ENCODE measurements around the gene HSD11B2.

Gene HSD11B2

DNA sequence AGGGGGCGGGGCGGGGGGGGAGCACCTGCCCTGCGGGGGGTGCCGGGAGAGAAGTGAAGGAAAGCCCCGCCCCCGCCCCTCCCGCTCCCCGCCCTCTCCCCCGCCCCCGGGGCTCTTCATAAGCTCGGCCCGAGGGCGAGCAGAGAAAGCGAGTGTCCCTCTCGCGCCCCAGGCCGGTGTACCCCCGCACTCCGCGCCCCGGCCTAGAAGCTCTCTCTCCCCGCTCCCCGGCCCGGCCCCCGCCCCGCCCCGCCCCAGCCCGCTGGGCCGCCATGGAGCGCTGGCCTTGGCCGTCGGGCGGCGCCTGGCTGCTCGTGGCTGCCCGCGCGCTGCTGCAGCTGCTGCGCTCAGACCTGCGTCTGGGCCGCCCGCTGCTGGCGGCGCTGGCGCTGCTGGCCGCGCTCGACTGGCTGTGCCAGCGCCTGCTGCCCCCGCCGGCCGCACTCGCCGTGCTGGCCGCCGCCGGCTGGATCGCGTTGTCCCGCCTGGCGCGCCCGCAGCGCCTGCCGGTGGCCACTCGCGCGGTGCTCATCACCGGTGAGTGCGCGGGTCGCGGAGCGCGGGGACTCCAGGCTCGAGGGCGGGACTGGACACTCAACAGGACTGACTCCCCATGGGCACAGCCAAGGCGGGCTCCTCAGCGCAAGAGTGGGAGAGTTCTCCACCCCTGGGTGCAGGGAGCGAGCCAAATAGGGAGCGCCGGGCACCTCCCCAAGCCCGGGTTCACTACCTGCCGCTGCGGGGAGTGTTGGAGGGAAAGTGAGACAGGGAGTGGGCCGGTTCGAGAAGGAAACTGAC lies at the start of gene HSD11B2:
HSD11B2 (plus strand) TSS at position 145 of the 798 bp plus-strand sequence; CDS start at position 273, 128 bp downstream.
- peak; percentile 42 for DNase-seq (ENCODE audit: low read depth)
- TF ChIP-seq, protein P1, sequence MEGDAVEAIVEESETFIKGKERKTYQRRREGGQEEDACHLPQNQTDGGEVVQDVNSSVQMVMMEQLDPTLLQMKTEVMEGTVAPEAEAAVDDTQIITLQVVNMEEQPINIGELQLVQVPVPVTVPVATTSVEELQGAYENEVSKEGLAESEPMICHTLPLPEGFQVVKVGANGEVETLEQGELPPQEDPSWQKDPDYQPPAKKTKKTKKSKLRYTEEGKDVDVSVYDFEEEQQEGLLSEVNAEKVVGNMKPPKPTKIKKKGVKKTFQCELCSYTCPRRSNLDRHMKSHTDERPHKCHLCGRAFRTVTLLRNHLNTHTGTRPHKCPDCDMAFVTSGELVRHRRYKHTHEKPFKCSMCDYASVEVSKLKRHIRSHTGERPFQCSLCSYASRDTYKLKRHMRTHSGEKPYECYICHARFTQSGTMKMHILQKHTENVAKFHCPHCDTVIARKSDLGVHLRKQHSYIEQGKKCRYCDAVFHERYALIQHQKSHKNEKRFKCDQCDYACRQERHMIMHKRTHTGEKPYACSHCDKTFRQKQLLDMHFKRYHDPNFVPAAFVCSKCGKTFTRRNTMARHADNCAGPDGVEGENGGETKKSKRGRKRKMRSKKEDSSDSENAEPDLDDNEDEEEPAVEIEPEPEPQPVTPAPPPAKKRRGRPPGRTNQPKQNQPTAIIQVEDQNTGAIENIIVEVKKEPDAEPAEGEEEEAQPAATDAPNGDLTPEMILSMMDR (IDR thresholded peaks at IDR 0.05; ENCODE audit: low read length, missing control alignments), result no peak
- H3K4me3 ChIP-seq (replicated peaks; ENCODE audit: low read depth, low read length), result peak within 1 kb of the TSS; percentile 17

DNA sequence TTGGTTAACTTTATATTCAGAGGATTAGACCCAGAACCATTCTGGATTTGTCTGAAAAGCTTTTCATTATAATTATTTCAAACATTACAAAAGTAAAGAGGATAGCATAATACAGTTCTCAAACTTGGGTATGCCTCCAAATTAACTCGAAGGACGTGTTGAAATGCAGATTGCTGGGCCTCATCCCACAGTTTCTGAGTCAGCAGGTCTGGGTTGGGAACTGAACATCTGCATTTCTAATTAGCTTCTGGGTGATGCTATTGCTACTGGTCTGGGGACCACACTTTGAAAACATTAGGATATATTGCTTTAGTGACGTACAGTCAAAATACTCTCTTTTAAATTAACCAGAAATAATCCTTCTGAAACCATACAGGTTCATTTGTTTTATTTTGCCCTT lies 47.6 kb upstream of the HSD11B2 start:
- TF ChIP-seq, protein P1 (IDR thresholded peaks at IDR 0.05; ENCODE audit: low read length, missing control alignments), result no peak
- no peak overlapping the region for H3K4me3 ChIP-seq (replicated peaks; ENCODE audit: low read depth, low read length)
- DNase-seq (ENCODE audit: low read depth), result no peak

DNA sequence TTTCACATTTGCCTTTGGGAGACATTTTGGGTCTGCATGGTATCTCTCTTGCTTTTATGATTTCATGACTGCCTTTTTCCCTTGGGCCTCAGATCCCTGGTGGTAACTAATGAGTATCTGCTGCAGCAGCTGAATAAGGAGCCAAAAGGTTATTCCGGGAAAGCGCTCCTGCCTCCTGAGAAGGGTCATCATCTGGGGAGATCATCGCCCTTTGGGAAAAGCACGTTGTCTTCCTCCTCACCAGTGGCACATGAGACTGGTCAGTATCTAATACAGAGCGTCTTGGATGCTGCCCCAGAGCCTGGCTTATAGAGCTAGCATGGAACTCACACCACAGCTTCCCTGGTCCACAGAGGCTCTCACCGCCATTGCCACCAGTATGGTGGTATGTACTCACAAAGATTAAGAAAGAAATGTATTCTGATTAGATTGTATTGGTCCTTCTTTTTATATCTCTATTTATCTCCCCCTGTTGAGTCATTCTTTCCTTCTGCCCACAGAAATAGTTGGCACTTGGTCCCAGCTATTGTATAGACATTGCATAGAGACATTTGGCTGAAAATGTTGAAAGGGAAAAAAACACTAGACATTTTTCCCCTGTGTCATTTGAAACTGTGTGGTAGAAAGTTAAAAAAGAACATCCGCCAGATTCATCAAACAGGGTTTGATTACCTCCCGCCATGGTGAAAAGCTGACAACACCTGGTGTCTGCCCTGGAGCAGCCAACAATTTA lies 46.0 kb upstream of the HSD11B2 start:
- peak; percentile 66 for DNase-seq (ENCODE audit: low read depth)
- no peak overlapping the region for H3K4me3 ChIP-seq (replicated peaks; ENCODE audit: low read depth, low read length)
- TF ChIP-seq, protein P1 (IDR thresholded peaks at IDR 0.05; ENCODE audit: low read length, missing control alignments), result no peak

DNA sequence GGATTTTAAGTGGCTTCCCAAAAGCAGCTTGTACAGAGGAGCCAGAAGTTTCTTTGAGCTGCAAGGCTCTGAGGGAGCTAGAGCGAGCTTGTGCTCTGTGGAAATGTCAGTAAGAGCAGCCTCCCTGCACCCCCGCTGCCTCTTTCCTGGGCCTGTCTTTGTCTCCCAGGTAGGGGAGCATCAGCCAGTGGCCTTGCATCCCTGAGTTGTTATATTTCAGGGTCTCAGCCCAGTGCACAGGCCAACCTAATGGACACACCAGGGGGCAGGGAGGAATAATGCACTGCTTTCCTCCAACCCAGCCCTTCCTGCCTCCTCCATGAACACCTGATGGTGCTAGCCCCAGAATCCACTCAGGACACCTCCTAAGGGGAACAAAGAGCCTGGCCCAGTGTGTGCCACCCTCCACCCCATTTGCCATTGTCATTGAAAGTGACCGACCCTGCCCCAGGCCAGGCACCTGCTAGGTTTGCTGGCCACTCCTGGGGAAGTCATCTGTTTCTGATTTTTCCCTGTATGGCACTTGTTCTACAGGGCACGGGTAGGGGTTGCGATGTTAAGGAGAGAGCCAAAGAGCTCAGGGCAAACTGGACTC lies 44.0 kb upstream of the HSD11B2 start:
- TF ChIP-seq, protein P1 (IDR thresholded peaks at IDR 0.05; ENCODE audit: low read length, missing control alignments), result no peak
- no peak for DNase-seq (ENCODE audit: low read depth)
- H3K4me3 ChIP-seq (replicated peaks; ENCODE audit: low read depth, low read length), result no peak overlapping the region

DNA sequence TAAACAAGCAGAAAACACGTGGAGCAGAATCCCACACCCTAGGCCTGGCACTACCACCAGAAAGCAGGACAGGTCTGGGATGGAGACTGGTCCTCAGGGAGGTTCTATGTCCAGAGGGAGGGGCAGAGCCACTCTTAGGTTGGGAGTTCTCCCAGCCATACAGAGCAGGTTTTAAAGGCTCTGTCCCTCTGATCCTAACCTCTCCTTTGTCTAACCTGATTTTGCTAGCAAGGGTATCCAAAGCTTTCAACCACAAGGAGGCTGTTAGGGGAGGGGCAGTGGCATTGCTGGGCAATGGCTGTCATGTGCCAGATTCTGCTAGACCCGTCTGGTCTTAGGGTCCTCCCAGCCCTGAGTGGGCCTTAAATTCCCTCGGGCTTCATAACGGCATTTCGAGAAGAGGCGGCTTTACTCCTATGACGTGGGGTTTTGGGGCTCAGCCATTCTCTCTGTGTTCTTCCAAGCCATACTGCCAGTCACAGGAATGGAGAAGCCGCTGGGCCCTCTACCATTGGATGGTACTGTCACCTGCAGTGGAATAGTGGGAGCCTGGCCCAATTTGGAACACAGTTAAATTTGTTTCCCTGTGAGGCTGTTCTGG lies 43.3 kb upstream of the HSD11B2 start:
- H3K4me3 ChIP-seq (replicated peaks; ENCODE audit: low read depth, low read length), result no peak overlapping the region
- TF ChIP-seq, protein P1 (IDR thresholded peaks at IDR 0.05; ENCODE audit: low read length, missing control alignments), result no peak
- DNase-seq (ENCODE audit: low read depth), result no peak

DNA sequence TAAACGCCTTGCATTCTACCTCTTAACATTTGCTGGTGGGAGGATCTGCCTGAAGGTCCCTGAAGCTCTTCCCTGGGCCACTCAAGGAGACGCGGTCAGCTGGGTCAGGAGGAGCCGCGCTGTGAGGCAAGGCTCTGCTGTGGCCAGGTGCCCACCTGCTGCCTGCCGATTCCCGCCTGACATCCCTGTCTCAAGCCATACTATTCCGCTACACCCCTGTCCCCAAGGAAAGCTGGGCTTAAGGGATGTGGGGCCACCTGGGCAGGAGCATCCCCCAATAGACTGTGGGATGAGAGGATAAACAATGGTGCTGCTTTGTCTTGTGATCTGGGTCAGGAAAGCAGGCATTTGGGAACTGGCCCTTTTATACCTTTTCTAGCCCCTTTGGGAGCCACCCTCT lies 42.7 kb upstream of the HSD11B2 start:
- no peak overlapping the region for H3K4me3 ChIP-seq (replicated peaks; ENCODE audit: low read depth, low read length)
- DNase-seq (ENCODE audit: low read depth), result no peak
- TF ChIP-seq, protein P1 (IDR thresholded peaks at IDR 0.05; ENCODE audit: low read length, missing control alignments), result no peak
